GF-D8 (cell line): ENCODE results near the gene TCF7.
A peak's percentile ranks its signal among the peaks of the same experiment; 100 is the strongest.
"Not testable (repeated sequence)": the region's sequence is repeated elsewhere in the genome, so short reads cannot be mapped to it uniquely, and the experiment has no call there.

ENCODE experiments used
- DNase-seq: peaks from one replicate; lab custom pipeline; 2025; lab: John Stamatoyannopoulos, UW

Gene TCF7

GRCh38 chr5:134145041-134145757, 30.7 kb downstream of the TCF7 start:
- no peak for DNase-seq

- no peak for DNase-seq
These were observed 31.5 kb downstream of the TCF7 start for GRCh38 chr5:134145779-134146581.

- DNase-seq = no peak
These were observed 32.4 kb downstream of the TCF7 start for GRCh38 chr5:134146651-134147518.

GRCh38 chr5:134148316-134148715, 33.8 kb downstream of the TCF7 start:
- DNase-seq = no peak

GRCh38 chr5:134148986-134149539, 34.6 kb downstream of the TCF7 start:
- no peak for DNase-seq

- no peak for DNase-seq
These were observed 35.3 kb downstream of the TCF7 start for GRCh38 chr5:134149571-134150303.

- DNase-seq = no peak
These were observed 37.2 kb downstream of the TCF7 start for GRCh38 chr5:134151723-134152122.

- not testable (repeated sequence) for DNase-seq
These were observed 37.8 kb downstream of the TCF7 start for GRCh38 chr5:134152173-134152832.

- DNase-seq = no peak
These were observed 38.8 kb downstream of the TCF7 start for GRCh38 chr5:134153241-134153640.

GRCh38 chr5:134153657-134154056, 39.2 kb downstream of the TCF7 start:
- no peak for DNase-seq

- no peak for DNase-seq
These were observed 47.3 kb downstream of the TCF7 start for GRCh38 chr5:134161513-134162395.

- no peak for DNase-seq
These were observed 48.1 kb downstream of the TCF7 start for GRCh38 chr5:134162592-134162991.

- no peak for DNase-seq
These were observed 57.5 kb downstream of the TCF7 start for GRCh38 chr5:134171972-134172371.

- no peak for DNase-seq
These were observed 60.7 kb downstream of the TCF7 start for GRCh38 chr5:134174841-134175839.

GRCh38 chr5:134175921-134176510, 61.5 kb downstream of the TCF7 start:
- DNase-seq = no peak

- peak; percentile 26 for DNase-seq
These were observed 62.3 kb downstream of the TCF7 start, which contains the start of gene SKP1 for GRCh38 chr5:134176511-134177368. TSS of gene SKP1 (minus strand) at chr5:134176950. CDS start at chr5:134174022, 2,928 bp downstream.
